Upper lobe of left lung (tissue), 6 donors: ENCODE data around the gene ARAP3. TPM values are rescaled to one million over a fixed set of nuclear protein-coding genes. Genes with fewer than 3 reads are reported as not detected.
A peak's percentile ranks its signal among the peaks of the same experiment; 100 is the strongest.

ENCODE experiments used
- ATAC-seq, 2 donors: fragments of 200-7000 bp; cut with Tn5 transposase; one replicate each; pipeline ENCODE4 v1.9.1; 2022; ENCODE audit warnings: mild to moderate bottlenecking in 2 of 2, moderate library complexity in 2 of 2; ENCODE audit not compliant: low FRiP score in 2 of 2
- DNase-seq, 2 donors: peaks; one replicate each; pipeline ENCODE4 v3.0.0-alpha.2; 2019 to 2020
- H3K27ac ChIP-seq, 4 donors: fragments of 200-600 bp; sonication (generic); one replicate each; pipeline ENCODE4 v1.5.1; 2016 to 2019
- H3K27me3 ChIP-seq, 4 donors: fragments of 200-600 bp; sonication (generic); one replicate each; pipeline ENCODE4 v1.5.1; 2017 to 2019
- H3K36me3 ChIP-seq, 4 donors: fragments of 200-600 bp; sonication (generic); one replicate each; pipeline ENCODE4 v1.5.1; 2016 to 2019
- H3K4me1 ChIP-seq, 4 donors: fragments of 200-600 bp; sonication (generic); one replicate each; pipeline ENCODE4 v1.5.1; 2018 to 2019
- H3K4me3 ChIP-seq, 4 donors: fragments of 200-600 bp; sonication (generic); one replicate each; pipeline ENCODE4 v1.5.1; 2017 to 2019; ENCODE audit warnings: mild to moderate bottlenecking in 2 of 4, moderate library complexity in 1 of 4
- H3K9me3 ChIP-seq, 4 donors: fragments of 200-600 bp; sonication (generic); one replicate each; pipeline ENCODE4 v1.5.1; 2018 to 2019
- EP300 ChIP-seq, 4 donors: sonication (generic); formaldehyde crosslinking; IDR thresholded peaks; one replicate each; pipeline ENCODE4 v1.5.1; 2017; ENCODE audit warnings: antibody characterized with exemption in 4 of 4, control low read depth in 2 of 4
- POLR2A ChIP-seq, 4 donors: fragments of 450-650 bp; IDR thresholded peaks; one replicate each; pipeline ENCODE4 v1.5.1; 2016 to 2017; ENCODE audit warnings: antibody characterized with exemption in 4 of 4, mild to moderate bottlenecking in 2 of 4
- POLR2AphosphoS5 ChIP-seq, 2 donors: sonication (generic); formaldehyde crosslinking; IDR thresholded peaks; one replicate each; pipeline ENCODE4 v1.5.1; 2017; ENCODE audit warnings: antibody characterized with exemption in 2 of 2
- WGBS, 2 donors: methylation state at CpG; one replicate each; pipeline ENCODE4 v1.1.5; 2017 to 2018; 5-methylcytosine and 5-hydroxymethylcytosine counted together
- total RNA-seq, 6 donors: library from RNA; depleted of rRNA in 4 of 6; stranded (reverse); fragments of >200 nt in 4 of 6; gene quantifications; one replicate each; pipeline versions ENCODE4 v1.1.0 to v1.2.1, GENCODE V29; 2016 to 2021
- TF ChIP-seq, protein P1 (sequence below), 6 experiments: fragments of 450-650 bp in 4 of 6; fragments of 200-600 bp in 2 of 6; sonication (generic) in 2 of 6; IDR thresholded peaks; one replicate each; pipeline ENCODE4 v1.5.1; 2016 to 2019; ENCODE audit warnings: antibody characterized with exemption in 6 of 6
- donor health status: DM: no; HTN: no; CAD: no; lungs with moderate emphysema.
- donor health status: DM: no; HTN: yes; CAD: no; lungs with severe emphysema.

ARAP3 gene
- total RNA-seq, 6 donors from 2014 or later: 10.1 to 43.0 (median 27.7) TPM

DNA sequence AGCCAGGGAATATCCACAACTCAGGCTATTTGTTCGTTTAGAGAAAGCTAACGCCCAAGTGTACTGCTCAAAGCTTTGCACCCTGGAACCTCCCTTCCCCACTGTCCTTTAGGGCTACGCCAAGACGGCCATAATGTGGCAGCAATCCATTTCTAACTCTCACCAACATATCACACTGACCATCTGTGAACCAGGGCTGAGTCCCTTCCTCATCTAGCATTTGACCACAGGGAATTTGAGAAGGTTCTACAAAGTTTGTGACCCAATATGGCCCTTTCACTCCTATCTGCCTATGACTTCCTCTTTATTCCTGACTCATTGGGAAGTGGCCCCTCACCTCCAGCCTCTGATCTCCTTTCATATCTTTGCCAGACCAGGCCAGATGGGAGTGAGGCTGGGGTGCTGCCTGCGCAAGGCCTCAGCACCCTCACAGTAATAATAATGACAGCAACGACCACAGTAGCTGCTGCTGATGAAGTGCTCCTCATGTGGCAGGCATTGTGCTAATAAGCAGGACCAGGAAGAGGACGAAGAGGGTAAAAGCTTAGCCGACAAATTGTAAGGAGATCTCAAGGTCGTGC, 9.3 kb upstream of the ARAP3 start:
- WGBS, 2 donors: 73 to 75% methylated on average over 9 of the region's 9 CpGs
- no peaks in the 10 kb centered on the region for H3K36me3 ChIP-seq
- no peak for ATAC-seq

DNA sequence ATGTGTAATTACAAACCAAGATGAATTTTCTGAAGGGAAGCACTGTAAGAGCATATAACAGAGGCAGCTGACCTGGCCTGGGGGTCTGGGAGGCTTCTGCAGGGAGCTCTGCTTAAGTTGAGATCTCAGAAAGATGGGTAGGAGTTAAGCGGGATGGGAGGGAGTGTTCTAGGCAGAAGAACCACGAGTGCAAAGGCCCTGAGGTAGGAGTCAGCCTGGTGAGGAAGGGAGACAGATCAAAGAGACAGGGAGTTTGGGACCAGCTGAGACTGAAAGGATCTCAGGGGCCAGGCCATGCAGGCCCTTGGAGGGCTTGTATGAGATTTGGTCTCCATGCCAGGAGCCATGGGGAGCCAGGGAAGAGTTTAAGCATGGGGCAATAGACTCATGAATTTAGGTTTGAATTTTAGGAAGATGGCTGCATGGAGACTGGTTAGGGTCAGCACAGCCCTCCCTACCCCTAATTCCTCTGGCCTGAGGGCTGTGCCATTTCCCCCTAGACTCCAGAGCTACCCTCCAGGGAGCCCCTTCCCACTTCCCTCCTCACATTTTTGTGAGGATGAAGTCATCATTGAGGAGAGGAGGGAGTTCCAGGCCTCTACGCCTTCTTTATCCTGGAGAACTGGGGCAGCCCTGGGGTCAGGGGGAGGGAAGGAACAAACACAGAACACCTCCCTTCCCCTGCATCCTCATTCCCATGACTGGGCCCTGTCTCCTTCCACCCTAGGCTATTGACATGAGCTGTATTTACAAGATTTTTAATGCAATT, 4.8 kb upstream of the ARAP3 start:
- H3K9me3 ChIP-seq: no peaks in the 10 kb centered on the region
- DNase-seq (no peak), ATAC-seq (no peak)
- H3K4me3 ChIP-seq: no peak overlapping the region
- no peak for TF ChIP-seq POLR2A (IDR thresholded peaks at IDR 0.05)
- TF ChIP-seq, protein P1, sequence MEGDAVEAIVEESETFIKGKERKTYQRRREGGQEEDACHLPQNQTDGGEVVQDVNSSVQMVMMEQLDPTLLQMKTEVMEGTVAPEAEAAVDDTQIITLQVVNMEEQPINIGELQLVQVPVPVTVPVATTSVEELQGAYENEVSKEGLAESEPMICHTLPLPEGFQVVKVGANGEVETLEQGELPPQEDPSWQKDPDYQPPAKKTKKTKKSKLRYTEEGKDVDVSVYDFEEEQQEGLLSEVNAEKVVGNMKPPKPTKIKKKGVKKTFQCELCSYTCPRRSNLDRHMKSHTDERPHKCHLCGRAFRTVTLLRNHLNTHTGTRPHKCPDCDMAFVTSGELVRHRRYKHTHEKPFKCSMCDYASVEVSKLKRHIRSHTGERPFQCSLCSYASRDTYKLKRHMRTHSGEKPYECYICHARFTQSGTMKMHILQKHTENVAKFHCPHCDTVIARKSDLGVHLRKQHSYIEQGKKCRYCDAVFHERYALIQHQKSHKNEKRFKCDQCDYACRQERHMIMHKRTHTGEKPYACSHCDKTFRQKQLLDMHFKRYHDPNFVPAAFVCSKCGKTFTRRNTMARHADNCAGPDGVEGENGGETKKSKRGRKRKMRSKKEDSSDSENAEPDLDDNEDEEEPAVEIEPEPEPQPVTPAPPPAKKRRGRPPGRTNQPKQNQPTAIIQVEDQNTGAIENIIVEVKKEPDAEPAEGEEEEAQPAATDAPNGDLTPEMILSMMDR (IDR thresholded peaks at IDR 0.05): no peak
- no peak for TF ChIP-seq EP300 (IDR thresholded peaks at IDR 0.05)
- no peak for TF ChIP-seq POLR2AphosphoS5 (IDR thresholded peaks at IDR 0.05)
- H3K4me1 ChIP-seq: peaks cover 7 to 31% (median 24%) of the 10 kb centered on the region in 4 donors
- no peaks in the 10 kb centered on the region for H3K27me3 ChIP-seq
- H3K36me3 ChIP-seq: no peaks in the 10 kb centered on the region
- 60 to 64% methylated on average over 3 of the region's 3 CpGs for WGBS, 2 donors
- peak overlapping the region in 1 of 4 donors; percentile 49 for H3K27ac ChIP-seq

More for the DNA sequence above, 9.3 kb upstream of the ARAP3 start:
- Histone ChIP-seq H3K9me3 (no peaks in the 10 kb centered on the region), H3K4me1 (peaks cover 8 to 12% (median 9%) of the 10 kb centered on the region in 4 donors), H3K27ac (no peak overlapping the region), H3K4me3 (no peak overlapping the region), H3K27me3 (no peaks in the 10 kb centered on the region)
- TF ChIP-seq POLR2AphosphoS5 (IDR thresholded peaks at IDR 0.05) (no peak), EP300 (IDR thresholded peaks at IDR 0.05) (no peak), POLR2A (IDR thresholded peaks at IDR 0.05) (no peak)
- TF ChIP-seq, protein P1 (IDR thresholded peaks at IDR 0.05): no peak
- no peak for DNase-seq

DNA sequence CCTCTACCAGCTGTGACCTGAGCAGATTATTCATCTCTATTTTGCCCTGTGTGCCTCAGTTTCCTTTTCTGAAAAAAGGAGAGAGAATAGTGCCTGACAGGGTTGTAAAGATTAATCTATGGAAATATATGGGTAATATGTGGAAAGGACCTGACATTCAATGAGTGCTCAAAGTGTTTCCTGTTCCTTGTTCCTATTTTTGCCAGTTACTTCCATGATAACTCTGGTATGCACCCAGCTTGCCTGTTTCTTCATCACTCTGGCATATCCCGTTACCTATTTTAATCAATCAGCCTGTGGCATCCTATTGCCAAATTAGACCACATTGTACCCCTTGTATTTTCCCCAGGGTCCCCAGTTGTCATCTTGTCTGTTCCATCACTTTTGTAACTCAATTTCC, 3.6 kb upstream of the ARAP3 start:
- H3K9me3 ChIP-seq: no peaks in the 10 kb centered on the region
- no peak overlapping the region for H3K4me3 ChIP-seq
- DNase-seq: no peak
- 53 to 78% methylated on average over 1 of the region's 1 CpG for WGBS, 2 donors
- TF ChIP-seq POLR2A (IDR thresholded peaks at IDR 0.05) (no peak), EP300 (IDR thresholded peaks at IDR 0.05) (no peak), POLR2AphosphoS5 (IDR thresholded peaks at IDR 0.05) (no peak)
- TF ChIP-seq, protein P1 (IDR thresholded peaks at IDR 0.05): no peak
- no peak for ATAC-seq
- no peaks in the 10 kb centered on the region for H3K36me3 ChIP-seq
- peaks cover 15 to 38% (median 34%) of the 10 kb centered on the region in 4 donors for H3K4me1 ChIP-seq
- H3K27ac ChIP-seq: no peak overlapping the region
- no peaks in the 10 kb centered on the region for H3K27me3 ChIP-seq

DNA sequence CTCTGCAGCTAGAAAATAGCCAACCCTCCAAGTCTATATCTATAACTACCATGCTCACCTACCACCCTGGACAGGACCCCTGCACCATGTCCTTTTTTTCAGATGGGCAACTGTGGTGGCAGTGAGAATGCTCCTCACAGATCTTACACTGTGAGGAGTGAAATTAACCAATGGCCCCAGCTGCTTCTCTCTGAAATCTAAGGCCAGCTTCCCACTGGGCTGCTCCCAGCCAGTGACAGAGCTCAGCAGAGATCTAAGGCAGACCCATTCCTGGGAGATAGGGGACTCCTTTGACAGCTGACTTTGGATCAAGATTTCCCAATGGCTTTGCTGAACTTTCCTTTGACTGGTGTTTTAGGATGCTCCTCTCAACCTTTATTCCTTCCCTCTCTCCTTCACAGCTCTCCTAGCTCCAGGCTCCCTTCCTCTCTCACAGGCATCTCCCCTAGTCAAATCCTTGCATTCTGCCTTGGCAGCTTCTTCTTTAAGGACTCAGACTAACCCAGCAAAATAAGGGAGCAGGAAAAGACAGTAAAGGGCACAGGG, 1.6 kb upstream of the ARAP3 start:
- Histone ChIP-seq H3K36me3 (peaks cover 0 to 9% (median 0%) of the 10 kb centered on the region in 4 donors), H3K4me1 (peaks cover 22 to 46% (median 43%) of the 10 kb centered on the region in 4 donors), H3K9me3 (no peaks in the 10 kb centered on the region), H3K27ac (peak overlapping the region; percentile 40 to 94 (median 64)), H3K27me3 (no peaks in the 10 kb centered on the region), H3K4me3 (peak overlapping the region in 1 of 4 donors; percentile 78)
- no peak for ATAC-seq
- no peak for TF ChIP-seq EP300 (IDR thresholded peaks at IDR 0.05)
- TF ChIP-seq POLR2A (IDR thresholded peaks at IDR 0.05): no peak
- TF ChIP-seq POLR2AphosphoS5 (IDR thresholded peaks at IDR 0.05): no peak
- TF ChIP-seq, protein P1 (IDR thresholded peaks at IDR 0.05): no peak
- DNase-seq: no peak
